ENCODE data around the gene DPP6. TPM values are rescaled to one million over a fixed set of nuclear protein-coding genes. Genes with fewer than 3 reads are reported as not detected.

DPP6 gene
- total RNA-seq, 1 donor from 2014 or later, result not detected

DNA sequence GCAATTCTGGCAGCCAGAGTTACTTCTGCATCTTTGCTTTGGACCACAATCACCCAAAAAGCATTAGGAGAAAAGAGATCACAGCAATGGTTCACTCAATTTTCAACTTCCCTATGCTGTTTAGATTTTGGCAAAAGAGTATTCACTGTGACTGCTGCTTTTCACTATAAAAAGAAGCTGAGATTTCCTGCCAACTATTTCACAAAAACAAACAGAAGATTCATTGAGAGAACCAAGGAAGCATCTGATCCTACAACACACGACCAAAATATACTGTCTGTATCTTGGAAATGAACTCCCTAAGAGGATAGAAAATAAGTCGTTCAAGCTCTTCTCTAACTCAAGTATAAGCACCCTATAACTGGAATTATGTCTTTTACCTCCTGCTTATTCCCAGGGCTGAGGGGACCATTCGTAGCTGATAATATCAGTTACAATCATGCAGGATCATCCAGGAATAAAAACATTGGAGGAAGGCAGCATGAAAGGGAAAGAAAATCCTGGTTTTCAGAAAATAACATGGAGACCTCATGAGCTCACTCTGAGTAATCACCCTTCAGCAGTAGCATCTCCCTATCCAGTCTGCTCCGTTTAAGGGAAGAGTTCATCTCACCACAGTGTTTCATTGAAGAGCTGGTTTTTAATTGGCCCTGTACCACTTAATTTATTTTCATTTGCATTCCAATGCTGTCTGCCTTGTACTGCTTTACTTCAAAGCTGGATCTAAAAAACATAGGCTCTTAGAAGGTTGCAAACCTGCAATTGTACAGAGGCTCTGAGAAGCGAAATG, 694.6 kb downstream of the DPP6 start:
- intact Hi-C loops (cut with DNase I), result no loop called here
- Histone ChIP-seq H3K27me3 (no peaks in the 10 kb centered on the region), H3K36me3 (no peaks in the 10 kb centered on the region), H3K4me3 (no peak overlapping the region), H3K9me3 (no peaks in the 10 kb centered on the region), H3K27ac (no peak overlapping the region), H3K4me1 (no peaks in the 10 kb centered on the region)
- TF ChIP-seq, protein P1, sequence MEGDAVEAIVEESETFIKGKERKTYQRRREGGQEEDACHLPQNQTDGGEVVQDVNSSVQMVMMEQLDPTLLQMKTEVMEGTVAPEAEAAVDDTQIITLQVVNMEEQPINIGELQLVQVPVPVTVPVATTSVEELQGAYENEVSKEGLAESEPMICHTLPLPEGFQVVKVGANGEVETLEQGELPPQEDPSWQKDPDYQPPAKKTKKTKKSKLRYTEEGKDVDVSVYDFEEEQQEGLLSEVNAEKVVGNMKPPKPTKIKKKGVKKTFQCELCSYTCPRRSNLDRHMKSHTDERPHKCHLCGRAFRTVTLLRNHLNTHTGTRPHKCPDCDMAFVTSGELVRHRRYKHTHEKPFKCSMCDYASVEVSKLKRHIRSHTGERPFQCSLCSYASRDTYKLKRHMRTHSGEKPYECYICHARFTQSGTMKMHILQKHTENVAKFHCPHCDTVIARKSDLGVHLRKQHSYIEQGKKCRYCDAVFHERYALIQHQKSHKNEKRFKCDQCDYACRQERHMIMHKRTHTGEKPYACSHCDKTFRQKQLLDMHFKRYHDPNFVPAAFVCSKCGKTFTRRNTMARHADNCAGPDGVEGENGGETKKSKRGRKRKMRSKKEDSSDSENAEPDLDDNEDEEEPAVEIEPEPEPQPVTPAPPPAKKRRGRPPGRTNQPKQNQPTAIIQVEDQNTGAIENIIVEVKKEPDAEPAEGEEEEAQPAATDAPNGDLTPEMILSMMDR (IDR thresholded peaks at IDR 0.05), result no peak
- DNase-seq (ENCODE audit: low spot score in 2 of 2), result no peak

DNA sequence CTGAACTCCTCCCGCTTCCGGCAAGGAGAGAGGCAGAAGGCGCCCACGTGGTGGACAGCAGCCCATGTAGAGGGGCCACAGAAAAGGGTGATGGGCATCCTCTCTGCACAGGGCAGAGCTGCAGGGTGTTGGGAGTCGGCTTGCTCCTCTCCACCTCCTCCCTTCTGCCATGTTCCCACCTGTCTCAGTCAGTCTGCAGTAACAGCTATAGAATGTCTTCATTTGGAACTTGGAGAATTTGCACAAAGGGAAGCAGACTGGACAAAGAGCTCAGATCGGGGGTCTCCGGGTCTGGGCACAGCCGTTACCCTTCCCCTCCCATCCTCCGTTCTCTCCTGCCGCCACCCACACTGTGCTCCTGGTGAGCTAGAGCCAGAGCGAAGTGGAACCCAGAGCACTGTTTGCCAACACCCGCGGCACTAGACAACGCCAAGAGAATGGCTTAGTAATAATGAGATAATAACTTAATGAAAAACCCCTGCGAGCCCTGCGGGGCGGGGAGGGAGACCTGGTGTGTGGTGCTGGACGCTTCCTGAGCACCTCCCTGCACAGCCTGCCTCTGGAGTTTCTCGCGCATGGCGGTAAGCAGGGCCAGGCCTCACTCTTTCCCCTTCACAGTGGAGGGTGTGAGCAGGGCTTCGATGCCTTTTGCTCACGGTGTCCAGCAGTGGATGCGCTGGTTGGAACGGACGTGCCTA, 696.0 kb downstream of the DPP6 start:
- intact Hi-C loops (cut with DNase I), result no loop called here
- Histone ChIP-seq H3K27me3 (no peaks in the 10 kb centered on the region), H3K4me3 (no peak overlapping the region), H3K4me1 (no peaks in the 10 kb centered on the region), H3K9me3 (no peaks in the 10 kb centered on the region), H3K27ac (no peak overlapping the region), H3K36me3 (no peaks in the 10 kb centered on the region)
- TF ChIP-seq, protein P1 (IDR thresholded peaks at IDR 0.05), result no peak
- no peak for DNase-seq (ENCODE audit: low spot score in 2 of 2)

DNA sequence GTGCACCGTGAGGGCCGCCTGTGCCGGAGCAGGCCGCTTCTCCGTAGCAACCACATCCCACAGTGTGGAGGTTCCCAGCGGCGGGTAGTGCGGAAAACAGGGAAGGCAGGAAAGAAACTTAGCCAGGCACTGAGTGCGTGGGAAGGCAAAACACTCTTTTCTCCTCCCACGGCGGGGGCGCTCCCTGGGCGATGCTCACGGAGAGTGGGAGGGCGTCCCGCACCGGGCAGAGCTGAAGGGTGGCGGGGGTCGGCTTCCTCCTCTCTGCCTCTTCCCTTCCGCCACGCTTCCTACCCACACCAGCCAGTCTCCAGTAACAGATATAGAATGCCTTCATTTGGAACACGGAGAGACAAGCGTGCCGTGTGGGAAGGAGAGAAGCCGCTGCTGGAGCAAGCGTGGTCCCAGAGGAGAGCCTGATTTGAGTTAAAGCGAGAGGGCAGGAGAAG, 698.2 kb downstream of the DPP6 start:
- Histone ChIP-seq H3K27ac (no peak overlapping the region), H3K27me3 (no peaks in the 10 kb centered on the region), H3K9me3 (no peaks in the 10 kb centered on the region), H3K4me3 (no peak overlapping the region), H3K4me1 (no peaks in the 10 kb centered on the region), H3K36me3 (no peaks in the 10 kb centered on the region)
- intact Hi-C loops (cut with DNase I), result no loop called here
- TF ChIP-seq, protein P1 (IDR thresholded peaks at IDR 0.05), result no peak
- DNase-seq (ENCODE audit: low spot score in 2 of 2), result no peak

DNA sequence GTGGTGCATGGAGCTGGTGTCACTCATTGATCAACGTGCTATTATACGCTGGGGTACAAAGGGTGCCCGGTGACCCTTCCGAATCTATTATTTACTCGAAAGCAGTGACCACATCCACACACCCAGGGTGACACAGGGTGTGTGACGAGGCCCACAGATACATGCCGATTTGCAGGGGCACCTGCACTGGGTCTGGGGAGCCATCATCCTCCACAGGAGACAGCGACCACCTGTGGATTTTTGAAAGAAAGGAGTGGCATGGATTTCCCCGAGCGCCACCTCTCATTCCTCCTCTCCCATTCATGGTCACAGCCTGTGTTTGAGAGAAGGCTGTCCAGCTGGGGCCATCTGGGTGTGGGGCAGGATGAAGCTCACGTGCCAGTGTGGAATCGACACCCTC, 701.0 kb downstream of the DPP6 start:
- intact Hi-C loops (cut with DNase I), result no loop called here
- DNase-seq (ENCODE audit: low spot score in 2 of 2), result no peak
- H3K27ac ChIP-seq, result no peak overlapping the region
- H3K27me3 ChIP-seq, result no peaks in the 10 kb centered on the region
- no peaks in the 10 kb centered on the region for H3K36me3 ChIP-seq
- no peaks in the 10 kb centered on the region for H3K9me3 ChIP-seq
- TF ChIP-seq, protein P1 (IDR thresholded peaks at IDR 0.05), result no peak
- no peaks in the 10 kb centered on the region for H3K4me1 ChIP-seq
- no peak overlapping the region for H3K4me3 ChIP-seq

DNA sequence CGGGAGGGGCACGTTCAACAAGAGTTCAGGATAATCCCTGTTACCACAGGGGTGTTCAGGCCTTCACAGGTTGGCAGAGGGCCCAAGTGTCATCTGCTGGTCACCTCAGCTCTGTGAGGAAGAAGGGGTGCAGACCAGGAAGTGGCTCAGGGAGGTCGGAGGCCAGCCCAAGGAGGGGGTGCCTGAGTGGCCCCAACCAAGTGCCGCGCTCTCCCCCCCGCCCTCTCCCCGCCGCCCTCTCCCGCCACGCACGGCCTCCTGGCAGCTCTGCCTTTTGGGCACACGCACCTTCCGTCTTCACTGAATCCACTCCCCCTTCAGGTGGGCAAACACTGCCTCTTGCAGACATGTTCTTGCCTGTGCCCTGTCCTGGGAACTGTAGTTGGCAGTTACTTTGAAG, 705.6 kb downstream of the DPP6 start:
- no peak overlapping the region for H3K27ac ChIP-seq
- no peaks in the 10 kb centered on the region for H3K4me1 ChIP-seq
- no peaks in the 10 kb centered on the region for H3K27me3 ChIP-seq
- TF ChIP-seq, protein P1 (IDR thresholded peaks at IDR 0.05), result no peak
- H3K9me3 ChIP-seq, result no peaks in the 10 kb centered on the region
- no peak overlapping the region for H3K4me3 ChIP-seq
- intact Hi-C loops (cut with DNase I), result no loop called here
- no peaks in the 10 kb centered on the region for H3K36me3 ChIP-seq
- DNase-seq (ENCODE audit: low spot score in 2 of 2), result no peak
